Measurements from ENCODE around the gene CHID1.

CHID1 gene

DNA sequence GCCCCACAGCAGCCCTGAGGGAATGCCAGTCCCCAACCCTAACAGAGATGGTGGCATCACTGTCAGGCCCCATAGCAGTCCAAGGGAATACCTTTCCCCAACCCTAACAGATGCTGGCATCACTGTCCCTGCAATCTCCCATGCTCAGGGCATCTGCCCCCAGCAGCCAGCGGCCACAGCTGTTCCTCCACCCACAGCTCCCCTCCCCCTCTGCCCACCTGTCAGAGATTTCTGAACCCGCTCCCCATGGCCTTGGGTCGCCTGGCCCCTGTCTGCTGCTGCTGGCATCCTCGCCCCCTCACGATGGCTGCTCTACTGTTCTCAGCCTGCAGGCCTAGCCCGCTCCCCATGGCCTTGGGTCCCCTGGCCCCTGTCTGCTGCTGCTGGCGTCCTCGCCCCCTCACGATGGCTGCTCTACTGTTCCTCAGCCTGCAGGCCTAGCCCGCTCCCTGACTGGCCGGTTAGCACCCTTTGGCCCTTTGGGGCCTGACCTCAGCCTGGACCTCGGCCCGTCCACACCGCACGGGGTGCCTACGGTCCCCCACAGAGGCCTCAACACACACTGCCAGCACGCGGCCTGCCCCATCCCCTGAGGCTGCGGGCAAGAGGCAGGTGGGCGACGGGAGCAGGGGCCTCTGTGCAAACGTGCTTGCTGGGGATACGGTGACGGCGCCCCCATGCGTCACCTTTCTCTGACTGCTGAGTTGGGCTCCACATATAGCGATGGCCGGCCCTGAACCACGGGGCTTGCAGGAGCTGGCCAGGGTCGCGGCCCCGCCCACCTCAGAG is 20.7 kb downstream of the CHID1 start:
- H3K4me3 ChIP-seq (ENCODE audit: low read depth, low read length): no peak overlapping the region
- TF ChIP-seq, protein P1, sequence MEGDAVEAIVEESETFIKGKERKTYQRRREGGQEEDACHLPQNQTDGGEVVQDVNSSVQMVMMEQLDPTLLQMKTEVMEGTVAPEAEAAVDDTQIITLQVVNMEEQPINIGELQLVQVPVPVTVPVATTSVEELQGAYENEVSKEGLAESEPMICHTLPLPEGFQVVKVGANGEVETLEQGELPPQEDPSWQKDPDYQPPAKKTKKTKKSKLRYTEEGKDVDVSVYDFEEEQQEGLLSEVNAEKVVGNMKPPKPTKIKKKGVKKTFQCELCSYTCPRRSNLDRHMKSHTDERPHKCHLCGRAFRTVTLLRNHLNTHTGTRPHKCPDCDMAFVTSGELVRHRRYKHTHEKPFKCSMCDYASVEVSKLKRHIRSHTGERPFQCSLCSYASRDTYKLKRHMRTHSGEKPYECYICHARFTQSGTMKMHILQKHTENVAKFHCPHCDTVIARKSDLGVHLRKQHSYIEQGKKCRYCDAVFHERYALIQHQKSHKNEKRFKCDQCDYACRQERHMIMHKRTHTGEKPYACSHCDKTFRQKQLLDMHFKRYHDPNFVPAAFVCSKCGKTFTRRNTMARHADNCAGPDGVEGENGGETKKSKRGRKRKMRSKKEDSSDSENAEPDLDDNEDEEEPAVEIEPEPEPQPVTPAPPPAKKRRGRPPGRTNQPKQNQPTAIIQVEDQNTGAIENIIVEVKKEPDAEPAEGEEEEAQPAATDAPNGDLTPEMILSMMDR (IDR thresholded peaks at IDR 0.05; ENCODE audit: control insufficient read depth, extremely low read depth, insufficient read depth): no peak
- no peak for DNase-seq (ENCODE audit: low read depth)

DNA sequence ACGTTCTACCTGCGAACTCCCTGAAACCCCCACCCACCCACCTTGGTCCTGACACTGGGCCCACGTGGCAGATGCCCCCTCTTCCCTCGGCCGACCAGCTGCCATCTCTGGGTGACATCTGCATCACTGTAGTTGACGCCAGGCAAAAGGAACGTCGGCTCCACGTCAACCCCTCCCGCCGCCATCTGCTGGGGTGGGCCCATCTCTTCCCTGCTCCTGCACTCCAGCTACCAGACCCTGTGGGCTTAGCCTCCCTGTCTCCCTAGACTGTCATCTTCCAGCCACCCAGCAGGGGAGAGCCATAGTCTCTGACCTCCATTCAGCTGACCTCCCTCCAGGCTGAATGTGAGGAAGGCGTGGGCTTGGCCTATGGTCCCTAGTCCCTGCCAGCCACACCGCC is 21.4 kb downstream of the CHID1 start:
- DNase-seq (ENCODE audit: low read depth): no peak
- H3K4me3 ChIP-seq (ENCODE audit: low read depth, low read length): no peak overlapping the region
- TF ChIP-seq, protein P1 (IDR thresholded peaks at IDR 0.05; ENCODE audit: control insufficient read depth, extremely low read depth, insufficient read depth): no peak

DNA sequence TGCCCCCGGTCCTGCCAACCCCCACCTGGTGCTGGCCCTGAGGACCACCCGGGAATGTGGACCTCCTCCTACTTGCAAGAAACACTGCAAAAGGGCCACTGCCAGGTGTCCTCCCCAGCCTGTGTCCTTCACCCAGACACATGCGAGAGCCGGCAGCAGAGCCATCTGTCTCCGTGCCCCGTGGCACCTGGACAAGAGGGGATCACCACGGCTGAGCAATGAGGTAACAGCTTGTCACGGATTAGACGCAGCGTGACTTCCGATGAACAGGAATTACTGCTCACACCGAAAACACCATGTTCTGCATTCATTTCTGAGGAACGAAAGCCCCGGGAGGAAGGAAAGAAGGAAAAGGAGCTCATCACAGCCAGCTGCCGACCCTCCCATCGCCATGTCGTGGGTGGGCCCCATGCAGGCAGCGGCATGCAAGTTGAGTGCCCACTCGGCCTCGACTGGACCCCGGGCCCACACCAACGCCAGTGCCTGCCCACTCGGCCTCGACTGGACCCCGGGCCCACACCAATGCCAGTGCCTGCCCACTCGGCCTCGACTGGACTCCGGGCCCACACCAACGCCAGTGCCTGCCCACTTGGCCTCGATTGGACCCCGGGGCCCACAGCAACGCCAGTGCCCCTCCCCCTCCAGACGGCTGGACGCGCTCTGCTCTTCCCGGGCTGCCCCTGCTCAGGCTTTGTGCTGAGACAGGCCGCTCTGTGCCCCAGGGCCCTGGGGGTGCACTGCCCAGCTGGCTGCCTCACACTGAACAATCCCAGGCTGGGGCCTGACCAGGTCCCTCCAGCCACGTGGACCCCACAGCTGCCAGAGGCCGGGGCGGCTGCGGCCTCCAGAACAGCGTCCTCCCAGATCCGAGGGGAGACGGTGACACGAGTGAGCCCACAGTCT is 22.0 kb downstream of the CHID1 start:
- no peak for DNase-seq (ENCODE audit: low read depth)
- no peak overlapping the region for H3K4me3 ChIP-seq (ENCODE audit: low read depth, low read length)
- TF ChIP-seq, protein P1 (IDR thresholded peaks at IDR 0.05; ENCODE audit: control insufficient read depth, extremely low read depth, insufficient read depth): no peak

DNA sequence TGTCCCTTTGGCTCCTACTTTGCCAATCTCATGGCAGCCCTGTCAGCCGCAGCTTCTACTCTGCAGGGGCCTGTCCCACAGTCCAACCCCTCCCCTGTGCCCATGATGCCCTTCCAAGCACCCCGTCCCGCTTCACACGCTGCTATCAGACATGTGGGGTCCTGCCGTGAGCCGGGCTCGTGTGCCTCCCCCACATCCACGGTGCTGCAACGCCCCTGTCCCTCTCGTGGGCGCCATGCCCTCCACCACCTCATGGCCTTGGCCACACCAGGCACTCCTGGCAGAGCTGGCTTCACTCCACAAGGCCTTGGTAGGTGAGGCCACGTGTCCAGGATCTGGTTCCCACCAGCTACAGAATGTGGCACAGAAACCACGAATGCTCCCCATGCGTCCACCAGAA is 23.0 kb downstream of the CHID1 start:
- no peak overlapping the region for H3K4me3 ChIP-seq (ENCODE audit: low read depth, low read length)
- TF ChIP-seq, protein P1 (IDR thresholded peaks at IDR 0.05; ENCODE audit: control insufficient read depth, extremely low read depth, insufficient read depth): no peak
- DNase-seq (ENCODE audit: low read depth): no peak

DNA sequence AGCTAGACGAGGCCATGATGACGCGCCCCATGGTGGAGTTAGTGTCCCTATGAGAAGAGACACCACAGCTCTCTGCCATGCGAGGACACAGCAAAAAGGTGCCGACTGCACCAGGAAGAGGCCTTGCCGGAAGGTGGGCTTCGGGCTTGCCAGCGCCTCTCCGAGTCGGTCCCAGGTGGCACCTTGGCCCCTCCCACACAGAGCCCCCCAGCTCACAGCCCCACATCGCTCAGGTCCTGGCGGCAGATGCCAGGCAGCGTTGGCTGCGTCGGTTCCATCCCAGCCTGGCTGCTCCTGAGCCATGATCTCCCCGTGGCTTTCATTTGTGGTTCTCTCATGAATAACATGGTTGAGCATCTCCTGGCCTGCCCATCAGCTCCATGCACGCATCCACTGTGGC is 24.0 kb downstream of the CHID1 start:
- no peak for DNase-seq (ENCODE audit: low read depth)
- TF ChIP-seq, protein P1 (IDR thresholded peaks at IDR 0.05; ENCODE audit: control insufficient read depth, extremely low read depth, insufficient read depth): no peak
- no peak overlapping the region for H3K4me3 ChIP-seq (ENCODE audit: low read depth, low read length)

DNA sequence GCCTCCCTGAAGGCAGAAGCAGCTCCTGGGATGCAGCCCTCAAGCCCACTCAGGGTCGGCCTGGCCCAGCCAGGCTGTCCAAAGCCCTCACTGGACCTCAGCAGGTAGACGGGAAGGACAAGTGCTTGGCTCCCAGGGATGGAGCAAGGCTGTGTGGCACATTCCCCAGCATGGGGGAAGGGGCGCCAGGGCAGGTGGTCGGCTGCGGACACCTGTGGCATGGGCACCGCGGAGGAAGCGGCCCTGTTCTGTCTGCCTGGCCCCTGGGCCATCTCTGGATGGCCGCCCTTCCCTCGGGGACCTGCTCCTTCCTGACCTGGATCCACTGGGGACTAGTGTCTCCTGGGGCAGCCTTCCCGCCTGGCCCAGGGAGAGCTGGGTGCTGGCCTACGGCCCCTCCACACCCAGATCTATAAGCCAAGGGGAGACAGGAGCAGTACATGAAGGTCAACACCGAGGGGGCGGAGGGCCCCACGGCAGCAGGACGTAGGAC is 26.0 kb downstream of the CHID1 start:
- TF ChIP-seq, protein P1 (IDR thresholded peaks at IDR 0.05; ENCODE audit: control insufficient read depth, extremely low read depth, insufficient read depth): no peak
- DNase-seq (ENCODE audit: low read depth): no peak
- no peak overlapping the region for H3K4me3 ChIP-seq (ENCODE audit: low read depth, low read length)

Data from LNCaP clone FGC (cell line).